ENCODE data around the gene AFF1.

DNA sequence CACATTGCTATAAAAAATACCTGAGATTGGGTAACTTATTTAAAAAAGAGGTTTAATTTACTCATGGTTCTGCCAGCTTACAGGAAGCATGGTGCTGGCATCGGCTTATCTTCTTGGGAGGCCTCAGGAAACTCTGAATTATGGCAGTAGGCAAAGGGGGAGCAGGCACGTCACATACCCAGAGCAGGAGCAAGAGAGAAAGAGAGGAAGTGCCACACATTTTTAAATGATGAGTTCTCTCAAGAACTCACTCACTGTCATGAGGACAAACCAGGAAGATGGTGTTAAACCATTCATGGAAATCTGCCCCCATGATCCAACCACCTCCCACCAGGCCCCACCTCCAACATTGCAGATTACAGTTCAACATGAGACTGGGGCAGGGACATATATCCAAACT, 10.0 kb upstream of the AFF1 start:
- TF ChIP-seq, protein P1, sequence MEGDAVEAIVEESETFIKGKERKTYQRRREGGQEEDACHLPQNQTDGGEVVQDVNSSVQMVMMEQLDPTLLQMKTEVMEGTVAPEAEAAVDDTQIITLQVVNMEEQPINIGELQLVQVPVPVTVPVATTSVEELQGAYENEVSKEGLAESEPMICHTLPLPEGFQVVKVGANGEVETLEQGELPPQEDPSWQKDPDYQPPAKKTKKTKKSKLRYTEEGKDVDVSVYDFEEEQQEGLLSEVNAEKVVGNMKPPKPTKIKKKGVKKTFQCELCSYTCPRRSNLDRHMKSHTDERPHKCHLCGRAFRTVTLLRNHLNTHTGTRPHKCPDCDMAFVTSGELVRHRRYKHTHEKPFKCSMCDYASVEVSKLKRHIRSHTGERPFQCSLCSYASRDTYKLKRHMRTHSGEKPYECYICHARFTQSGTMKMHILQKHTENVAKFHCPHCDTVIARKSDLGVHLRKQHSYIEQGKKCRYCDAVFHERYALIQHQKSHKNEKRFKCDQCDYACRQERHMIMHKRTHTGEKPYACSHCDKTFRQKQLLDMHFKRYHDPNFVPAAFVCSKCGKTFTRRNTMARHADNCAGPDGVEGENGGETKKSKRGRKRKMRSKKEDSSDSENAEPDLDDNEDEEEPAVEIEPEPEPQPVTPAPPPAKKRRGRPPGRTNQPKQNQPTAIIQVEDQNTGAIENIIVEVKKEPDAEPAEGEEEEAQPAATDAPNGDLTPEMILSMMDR (conservative IDR thresholded peaks at IDR 0.05 in 1 of 2, IDR thresholded peaks at IDR 0.05 in 1 of 2; ENCODE audit: extremely low read depth in 1 of 2, insufficient read depth in 1 of 2, low read depth in 1 of 2, low read length in 2 of 2) = no peak
- TF ChIP-seq EZH2 (IDR thresholded peaks at IDR 0.05; ENCODE audit: borderline replicate concordance, low read length) = no peak

Data from mammary epithelial cell (primary cell).